ENCODE results near the gene SH3RF3.

SH3RF3 gene

GRCh38 chr2:109162999-109163398 lies 34.0 kb downstream of the SH3RF3 start:
- H3K4me3 ChIP-seq (ENCODE audit: low read depth, low read length): no peak overlapping the region
- CTCF ChIA-PET: interaction anchor here (1.6 kb wide), 1 partner anchor 10 kb away, joined by 3 read pairs; no protein-coding TSS in a partner anchor
- TF ChIP-seq CTCF (IDR thresholded peaks at IDR 0.05; ENCODE audit: insufficient read depth, low read length, missing control alignments): no peak
- POLR2A ChIA-PET: interaction anchor here (0.7 to 1.6 kb wide), 2 partner anchors 9 to 169 kb away, joined by 3 to 8 read pairs; no protein-coding TSS in a partner anchor
- no peak for DNase-seq (ENCODE audit: low read depth, low spot score)

GRCh38 chr2:109164311-109164710 lies 35.3 kb downstream of the SH3RF3 start:
- TF ChIP-seq CTCF (IDR thresholded peaks at IDR 0.05; ENCODE audit: insufficient read depth, low read length, missing control alignments): no peak
- no peak for DNase-seq (ENCODE audit: low read depth, low spot score)
- no peak overlapping the region for H3K4me3 ChIP-seq (ENCODE audit: low read depth, low read length)
- ChIA-PET CTCF (interaction anchor here (1.6 to 4.1 kb wide), 2 partner anchors 8 to 346 kb away, joined by 3 to 18 read pairs; no protein-coding TSS in a partner anchor), POLR2A (no interaction called here)

- no peak for TF ChIP-seq CTCF (IDR thresholded peaks at IDR 0.05; ENCODE audit: insufficient read depth, low read length, missing control alignments)
- ChIA-PET POLR2A (no interaction called here), CTCF (interaction anchor here (1.6 to 4.1 kb wide), 2 partner anchors 8 to 346 kb away, joined by 3 to 18 read pairs; no protein-coding TSS in a partner anchor)
- no peak overlapping the region for H3K4me3 ChIP-seq (ENCODE audit: low read depth, low read length)
- DNase-seq (ENCODE audit: low read depth, low spot score): no peak
These were observed 35.8 kb downstream of the SH3RF3 start for GRCh38 chr2:109164739-109165221.

GRCh38 chr2:109166811-109167210 lies 37.8 kb downstream of the SH3RF3 start:
- TF ChIP-seq CTCF (IDR thresholded peaks at IDR 0.05; ENCODE audit: insufficient read depth, low read length, missing control alignments): no peak
- H3K4me3 ChIP-seq (ENCODE audit: low read depth, low read length): no peak overlapping the region
- no peak for DNase-seq (ENCODE audit: low read depth, low spot score)
- ChIA-PET CTCF (interaction anchor here (1.3 to 4.1 kb wide), 4 partner anchors 35 to 344 kb away, joined by 3 to 18 read pairs (median 4); no protein-coding TSS in a partner anchor), POLR2A (no interaction called here)

- H3K4me3 ChIP-seq (ENCODE audit: low read depth, low read length): no peak overlapping the region
- ChIA-PET CTCF (interaction anchor here (0.9 to 1.4 kb wide), 3 partner anchors 36 to 342 kb away, joined by 3 to 5 read pairs (median 3); no protein-coding TSS in a partner anchor), POLR2A (interaction anchor here (1.2 kb wide), 1 partner anchor 16 kb away, joined by 3 read pairs; no protein-coding TSS in a partner anchor)
- no peak for DNase-seq (ENCODE audit: low read depth, low spot score)
- no peak for TF ChIP-seq CTCF (IDR thresholded peaks at IDR 0.05; ENCODE audit: insufficient read depth, low read length, missing control alignments)
These were observed 39.1 kb downstream of the SH3RF3 start for GRCh38 chr2:109168086-109168485.

- POLR2A ChIA-PET: interaction anchor here (1.2 kb wide), 1 partner anchor 16 kb away, joined by 3 read pairs; no protein-coding TSS in a partner anchor
These were observed 39.7 kb downstream of the SH3RF3 start for GRCh38 chr2:109168716-109169115.

More at GRCh38 chr2:109168716-109169115, 39.7 kb downstream of the SH3RF3 start:
- no peak overlapping the region for H3K4me3 ChIP-seq (ENCODE audit: low read depth, low read length)
- DNase-seq (ENCODE audit: low read depth, low spot score): no peak
- no peak for TF ChIP-seq CTCF (IDR thresholded peaks at IDR 0.05; ENCODE audit: insufficient read depth, low read length, missing control alignments)
- CTCF ChIA-PET: interaction anchor here (0.9 to 1.5 kb wide), 3 partner anchors 40 to 342 kb away, joined by 3 to 5 read pairs (median 4); partner anchors contain the start of gene SH3RF3

Data from AG04449 (cell line).